SK-N-MC (cell line): Measurements from ENCODE around the gene TMEM163.

ENCODE experiments used
- EZH2 ChIP-seq: fragments of 200-600 bp; sonication (generic); IDR thresholded peaks from one replicate; pipeline ENCODE4 v1.6.1; 2017; ENCODE audit warnings: antibody characterized with exemption
- FOXP2 ChIP-seq: optimal IDR thresholded peaks from 2 replicates; pipeline ENCODE3; 2011; ENCODE audit warnings: mild to moderate bottlenecking, moderate library complexity; ENCODE audit not compliant: insufficient read depth; ENCODE audit errors: extremely low read length, control extremely low read depth
- POLR2AphosphoS5 ChIP-seq: IDR thresholded peaks from 2 replicates; pipeline ENCODE4 v1.6.1; 2012; ENCODE audit warnings: mild to moderate bottlenecking, low read depth, low read length, borderline replicate concordance

DNA sequence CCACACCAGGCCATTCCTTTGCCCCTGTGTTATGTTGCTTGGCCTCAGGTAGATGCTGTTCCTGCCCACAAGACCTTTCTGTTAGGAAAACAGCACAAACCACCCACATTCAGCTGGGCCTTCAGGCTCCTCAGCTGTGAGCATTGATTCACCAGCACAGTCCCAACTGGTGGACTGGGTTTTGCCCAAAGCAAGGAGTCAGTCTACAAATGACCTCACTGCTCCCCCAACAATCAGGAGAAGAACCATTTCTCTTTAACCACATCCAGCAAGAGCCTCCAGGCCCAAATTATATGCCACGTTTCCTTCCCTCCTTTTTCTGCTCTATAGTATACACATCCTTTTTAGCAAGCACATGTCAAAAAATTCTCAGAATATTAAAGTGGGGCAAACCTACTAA, 5.2 kb downstream of the TMEM163 start:
- TF ChIP-seq POLR2AphosphoS5 (no peak), FOXP2 (no peak), EZH2 (no peak)
